GM18507 (cell line): ENCODE measurements around the gene CAMK1D.
A peak's percentile ranks its signal among the peaks of the same experiment; 100 is the strongest.

ENCODE experiments used
- DNase-seq: peaks from one replicate; pipeline ENCODE4 v3.0.0; 2011; ENCODE audit warnings: low read depth; ENCODE audit not compliant: insufficient read length; ENCODE audit errors: extremely low spot score
- FAIRE-seq: peaks from 2 replicates; lab custom pipeline; 2011; peaks lifted over from hg19 to GRCh38; lab: Jason Lieb, UNC

The CAMK1D gene

DNA sequence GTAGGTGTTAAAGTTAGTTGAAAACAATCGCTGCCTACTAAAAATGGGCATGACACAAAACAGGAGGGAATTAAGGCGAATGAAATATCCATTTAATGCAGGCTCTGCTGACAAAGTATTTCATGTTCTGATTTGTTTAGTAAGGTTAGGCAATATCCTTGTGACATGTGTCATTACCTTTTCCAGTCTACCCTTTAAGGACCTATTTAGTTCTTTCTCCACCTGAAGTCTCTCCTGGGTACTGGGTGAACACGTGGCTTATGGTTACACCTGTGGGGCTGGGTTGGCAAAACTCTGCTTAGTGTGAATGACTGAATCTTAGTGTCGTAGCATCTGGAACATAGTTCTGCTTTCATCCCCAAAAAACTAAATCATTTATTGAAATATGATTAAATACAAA, 338.6 kb downstream of the CAMK1D start:
- FAIRE-seq, result no peak
- no peak for DNase-seq

DNA sequence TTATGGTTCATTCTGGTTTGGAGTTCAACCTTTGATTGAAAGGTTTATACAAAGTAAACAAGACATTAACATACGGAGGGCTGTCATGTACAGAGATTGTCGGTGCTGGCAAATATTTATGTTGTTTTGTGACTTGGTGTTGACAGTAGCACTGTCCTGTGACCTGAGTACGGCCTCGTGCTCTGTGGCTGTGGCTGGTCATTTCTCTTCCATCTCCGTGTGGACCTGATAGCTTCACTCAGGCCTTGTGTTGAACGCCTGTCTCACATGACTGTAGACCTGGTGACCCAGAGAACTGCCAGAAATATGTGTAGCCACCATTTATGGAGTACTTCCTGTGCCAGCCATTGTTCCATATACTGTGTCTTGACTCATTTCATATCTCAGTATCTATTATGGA, 340.5 kb downstream of the CAMK1D start:
- FAIRE-seq, result no peak

DNA sequence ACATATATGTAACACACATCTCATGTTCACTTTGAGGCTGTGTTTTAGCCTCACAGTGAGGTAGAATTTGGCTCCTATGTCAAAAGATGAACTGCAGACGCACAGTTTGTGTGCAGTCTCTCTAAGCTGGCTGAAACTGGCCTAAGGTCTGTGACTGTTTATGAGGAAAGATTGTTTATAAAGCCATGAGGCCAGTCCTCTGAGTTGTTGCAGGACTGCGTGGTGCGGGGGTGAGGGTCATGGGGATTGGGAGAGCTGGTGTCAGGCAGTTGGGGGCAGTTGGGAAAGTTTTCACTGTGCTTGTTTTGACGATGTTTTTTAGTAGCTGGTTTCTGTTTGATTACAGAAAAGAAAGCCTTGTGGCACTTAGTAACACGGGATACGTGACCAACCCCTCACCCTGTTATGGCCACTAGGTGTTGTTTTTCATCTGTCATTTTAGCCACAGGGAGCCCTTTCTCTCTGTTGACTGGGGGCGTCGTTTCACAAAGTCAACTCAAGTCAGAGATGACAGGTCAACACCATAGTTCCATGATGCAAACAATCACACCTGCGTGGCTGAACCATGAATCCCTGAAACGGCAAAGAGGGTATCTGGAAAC, 341.3 kb downstream of the CAMK1D start:
- FAIRE-seq, result no peak
- DNase-seq, result no peak

More for the DNA sequence above, 340.5 kb downstream of the CAMK1D start:
- no peak for DNase-seq

DNA sequence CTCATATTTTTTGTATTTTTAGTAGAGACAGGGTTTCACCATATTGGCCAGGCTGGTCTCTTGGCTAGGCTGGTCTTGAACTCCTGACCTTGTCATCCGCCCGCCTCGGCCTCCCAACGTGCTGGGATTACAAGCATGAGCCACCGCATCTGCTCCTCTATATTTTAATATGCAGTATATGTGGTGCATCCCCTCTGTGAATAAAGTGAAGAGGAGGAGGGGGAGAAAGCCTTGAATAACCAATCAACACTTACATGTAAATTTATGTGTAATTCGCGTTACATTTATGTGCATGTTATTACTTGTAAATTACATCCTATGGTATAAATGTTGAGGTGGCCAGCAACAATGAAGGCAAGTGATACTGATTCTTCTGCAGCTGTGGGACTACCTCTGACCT, 342.2 kb downstream of the CAMK1D start:
- DNase-seq, result no peak
- no peak for FAIRE-seq

DNA sequence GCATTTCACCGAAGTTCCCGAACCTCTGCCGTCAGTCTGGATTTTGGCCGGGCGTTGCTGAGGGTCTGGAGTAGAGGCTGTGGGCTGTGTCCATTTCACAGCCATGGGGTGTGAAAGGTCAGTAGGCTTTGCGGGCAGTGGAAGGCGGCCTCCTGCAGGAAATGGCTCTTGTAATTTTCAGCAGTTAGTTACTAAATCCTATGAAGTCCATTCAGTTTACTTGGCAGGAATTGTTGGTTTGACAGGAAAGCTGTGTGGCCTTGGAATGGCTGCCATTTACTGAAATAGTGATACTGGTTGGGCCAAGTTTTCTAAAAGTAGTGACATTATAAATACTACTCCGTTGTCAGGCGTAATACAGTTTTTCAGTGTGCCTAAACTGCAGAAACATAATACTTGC, 348.4 kb downstream of the CAMK1D start:
- DNase-seq (no peak), FAIRE-seq (no peak)

DNA sequence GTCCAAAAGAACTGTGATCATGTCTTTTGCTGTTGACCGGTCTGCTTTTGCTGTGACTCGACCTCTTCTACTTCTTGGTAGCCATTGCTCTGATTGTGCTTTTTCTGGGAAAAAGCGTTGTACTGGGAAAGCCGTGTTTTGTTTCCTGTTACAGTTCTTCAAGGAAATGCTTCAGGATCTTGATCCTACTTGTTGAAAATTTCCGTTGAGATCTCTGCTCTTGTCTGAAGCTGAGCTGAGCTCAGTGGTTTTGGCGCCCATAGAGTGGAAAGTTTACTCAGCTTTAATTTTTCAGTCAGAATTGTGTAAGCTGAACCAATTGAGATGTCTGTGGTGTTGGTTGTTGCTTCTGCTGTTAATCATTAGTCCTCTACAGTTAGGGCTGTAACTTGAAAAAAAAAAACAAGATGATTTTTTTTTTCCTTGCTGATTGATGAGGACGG, 349.9 kb downstream of the CAMK1D start:
- FAIRE-seq (peak; percentile 67), DNase-seq (no peak)

DNA sequence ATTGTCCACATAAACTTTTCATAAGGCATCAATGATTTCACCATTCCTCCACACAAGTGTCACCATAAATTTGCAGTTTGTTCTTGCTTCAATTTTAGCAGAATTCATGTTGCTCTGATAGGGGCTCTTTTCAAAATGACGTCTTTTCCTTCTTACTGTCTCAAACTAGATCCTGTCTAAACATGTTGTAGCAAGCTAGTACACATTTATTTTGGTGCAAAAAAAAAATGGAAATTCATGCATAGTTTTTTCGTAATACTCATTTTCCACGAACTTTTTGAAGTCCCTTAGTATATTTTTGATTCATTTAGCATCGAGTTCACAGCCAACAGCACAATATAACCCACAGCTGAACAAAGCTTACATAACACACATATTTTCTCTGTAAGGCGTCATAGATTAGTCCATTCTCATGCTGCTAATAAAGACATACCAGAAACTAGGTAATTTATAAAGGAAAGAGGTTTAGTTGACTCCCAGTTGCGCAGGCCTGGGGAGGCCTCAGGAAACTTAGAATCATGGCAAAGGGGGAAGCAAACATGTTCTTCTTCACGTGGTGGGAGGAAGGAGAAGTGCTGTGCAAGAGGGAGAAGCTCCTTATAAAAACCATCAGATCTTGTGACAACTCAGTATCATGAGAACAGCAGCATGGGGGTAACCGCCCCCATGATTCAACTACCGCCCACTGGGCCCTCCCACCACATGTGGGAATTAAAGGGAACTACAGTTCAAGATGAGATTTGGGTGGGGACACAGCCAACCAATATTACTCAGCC, 350.6 kb downstream of the CAMK1D start:
- DNase-seq (no peak), FAIRE-seq (no peak)

DNA sequence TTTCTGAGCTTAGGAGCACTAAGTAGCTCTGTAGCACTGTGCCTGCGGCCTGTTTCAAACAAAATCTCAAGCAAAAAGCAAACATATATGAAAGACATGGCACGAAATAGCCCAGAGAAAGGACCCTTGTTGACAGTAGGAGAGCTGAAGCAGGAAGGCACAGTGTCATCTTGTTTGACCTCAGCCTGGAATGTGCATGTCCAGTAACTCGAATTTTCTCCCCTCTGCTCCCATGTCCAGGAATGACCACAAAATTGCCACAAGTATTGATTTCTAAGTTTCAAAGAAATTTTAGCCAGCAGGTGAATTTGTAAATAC, 351.2 kb downstream of the CAMK1D start:
- DNase-seq (no peak), FAIRE-seq (no peak)

DNA sequence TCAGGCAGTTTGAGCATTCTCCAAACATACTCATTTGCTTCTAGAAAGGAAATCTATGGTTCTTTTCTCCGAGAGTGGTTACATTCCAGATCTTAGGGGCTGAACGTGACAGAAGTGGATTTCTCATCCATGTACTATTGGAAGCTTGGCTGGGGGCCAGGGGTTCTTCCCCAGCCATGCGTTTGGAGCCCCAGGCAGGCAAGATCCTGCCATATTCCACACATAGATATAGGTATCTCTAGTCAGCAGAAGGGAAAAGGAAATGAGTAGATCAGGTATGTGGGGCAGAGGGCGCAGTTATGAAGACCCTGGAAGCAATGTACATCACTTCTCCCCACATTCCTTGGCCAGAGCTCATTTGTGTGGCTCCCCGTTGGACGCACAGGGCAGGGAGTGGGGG, 352.3 kb downstream of the CAMK1D start:
- DNase-seq (no peak), FAIRE-seq (no peak)

DNA sequence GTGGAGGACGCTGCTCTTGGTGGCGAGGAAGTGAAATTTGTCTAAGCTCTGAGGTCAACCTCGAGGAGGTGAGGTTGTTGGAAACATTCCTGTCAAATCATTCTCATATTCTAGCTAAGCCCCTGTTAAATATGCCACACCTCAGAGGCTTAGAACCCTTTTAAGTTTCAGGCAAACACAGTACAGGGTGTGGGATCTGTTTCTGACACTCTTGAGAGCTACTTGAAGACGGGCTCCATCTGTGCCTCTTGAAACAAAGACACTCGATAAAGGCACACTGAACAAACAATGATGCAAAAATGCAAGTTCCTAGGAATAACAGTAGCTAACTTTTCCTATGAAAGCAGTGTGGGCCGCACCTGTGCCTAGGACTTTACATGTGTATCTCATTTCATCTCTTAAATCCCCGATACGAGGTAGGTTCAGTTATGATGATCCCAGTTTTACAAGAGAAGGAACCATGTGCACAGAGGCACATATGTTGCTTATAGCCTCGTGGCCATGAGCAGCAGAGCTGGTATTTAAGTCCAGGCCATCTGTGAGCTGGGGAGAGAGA, 352.9 kb downstream of the CAMK1D start:
- FAIRE-seq, result no peak
- DNase-seq, result no peak

DNA sequence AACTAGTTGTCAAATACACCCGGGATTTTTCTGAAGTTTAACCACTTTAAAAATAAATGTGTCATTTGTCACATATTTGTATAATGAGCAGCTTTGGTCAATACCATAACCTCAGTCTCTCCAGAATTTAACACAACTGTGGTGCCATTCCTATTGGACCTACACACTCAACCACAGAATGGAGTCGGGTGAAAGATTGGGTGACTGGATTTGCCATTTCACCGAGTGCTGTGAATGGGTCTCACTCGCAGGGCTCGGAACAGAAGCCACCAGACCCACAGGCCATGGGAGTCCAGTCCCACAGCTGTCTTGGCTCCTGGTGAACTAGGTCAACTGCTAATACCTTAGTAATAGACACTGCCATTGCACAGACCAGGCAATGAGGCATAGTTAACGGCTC, 353.8 kb downstream of the CAMK1D start:
- DNase-seq (no peak), FAIRE-seq (no peak)

DNA sequence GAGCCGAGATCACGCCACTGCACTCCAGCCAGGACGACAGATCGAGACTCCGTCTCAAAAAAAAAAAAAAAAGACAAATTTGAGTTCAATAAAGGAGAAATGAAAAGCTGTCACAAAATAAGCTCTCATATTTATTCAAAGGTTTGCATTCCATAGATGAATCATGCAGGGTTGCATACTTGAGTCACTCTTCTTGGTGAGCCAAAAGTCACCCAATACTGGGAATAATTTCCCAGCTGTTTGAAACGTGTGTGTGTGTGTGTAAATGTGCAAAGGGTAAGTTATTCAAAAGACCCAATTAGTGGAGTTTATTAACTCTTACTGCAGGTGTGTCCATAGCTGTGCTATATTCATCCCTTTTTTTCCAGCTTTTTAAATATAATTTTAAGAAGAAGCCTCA, 354.5 kb downstream of the CAMK1D start:
- no peak for FAIRE-seq
- DNase-seq, result no peak

DNA sequence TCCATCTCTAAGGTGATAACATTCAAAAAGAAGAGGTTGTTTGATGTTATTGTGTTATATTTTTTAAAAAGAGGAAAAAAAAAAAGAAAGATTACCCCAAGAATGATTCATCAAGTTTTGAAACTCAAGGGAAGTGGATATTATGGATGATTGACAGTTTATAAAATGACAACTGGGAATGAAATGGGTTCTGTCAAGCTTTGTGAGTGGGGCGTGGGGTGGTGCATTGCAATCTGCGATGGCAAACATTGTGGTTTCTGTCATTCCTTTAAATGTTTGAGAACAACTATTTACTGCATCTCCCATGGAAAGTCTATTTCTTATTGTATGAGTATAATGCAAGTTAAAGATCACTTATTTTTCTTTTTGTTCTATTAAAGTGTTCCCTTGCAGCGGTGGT, 355.1 kb downstream of the CAMK1D start:
- no peak for FAIRE-seq
- DNase-seq, result no peak

DNA sequence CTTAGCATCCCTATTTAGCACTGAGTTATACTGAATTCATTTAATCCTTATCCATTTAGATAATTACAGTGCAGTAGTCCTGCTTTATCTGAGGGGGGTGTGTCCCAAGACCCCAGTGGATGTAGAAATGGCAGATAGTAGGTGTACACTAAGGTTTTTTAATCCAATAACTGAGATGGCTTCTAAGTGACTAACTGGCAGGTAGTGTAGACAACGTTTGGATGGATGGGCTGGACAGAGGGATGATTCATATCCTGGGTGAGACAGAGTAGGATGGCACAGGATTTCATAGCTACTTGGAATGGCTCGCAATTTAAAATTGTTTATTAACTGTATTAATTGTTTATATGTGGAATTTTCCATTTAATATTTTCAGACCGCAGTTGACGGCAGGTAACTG, 356.6 kb downstream of the CAMK1D start:
- no peak for DNase-seq
- FAIRE-seq, result no peak

DNA sequence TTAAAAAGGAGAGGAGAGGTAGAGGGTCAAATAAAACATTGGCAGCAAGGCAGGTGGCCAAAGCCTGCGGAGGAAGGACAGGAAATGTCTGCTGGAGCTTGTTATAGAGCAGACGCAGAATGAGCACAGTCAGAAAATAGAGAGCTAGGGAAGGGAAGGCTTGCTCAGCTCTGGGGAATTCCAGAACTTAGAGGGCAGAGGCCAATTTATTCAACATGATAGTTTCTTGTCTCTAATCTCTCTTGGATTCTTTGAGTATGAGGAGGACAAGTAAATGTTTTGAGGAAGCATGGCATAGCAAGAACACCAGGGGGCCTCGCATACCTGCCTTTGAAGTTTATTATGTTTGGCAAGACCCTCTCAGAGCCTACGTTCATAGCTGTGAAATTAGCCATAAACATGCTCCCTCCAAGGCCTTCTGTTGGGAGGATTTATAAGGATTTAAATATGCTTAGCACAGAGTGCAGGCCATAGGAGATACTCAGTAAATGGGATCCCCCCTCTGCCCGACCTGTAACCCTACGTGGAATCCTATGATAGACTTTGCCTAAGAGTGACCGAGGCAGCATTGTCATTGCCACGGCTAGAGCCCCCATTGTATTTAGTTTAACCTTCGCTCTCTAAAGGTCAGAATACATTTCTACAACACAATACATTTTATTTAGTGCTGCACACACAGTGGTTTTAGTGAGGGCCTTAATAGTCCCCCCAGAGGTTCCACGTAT, 358.3 kb downstream of the CAMK1D start:
- DNase-seq (no peak), FAIRE-seq (peak; percentile 54)

DNA sequence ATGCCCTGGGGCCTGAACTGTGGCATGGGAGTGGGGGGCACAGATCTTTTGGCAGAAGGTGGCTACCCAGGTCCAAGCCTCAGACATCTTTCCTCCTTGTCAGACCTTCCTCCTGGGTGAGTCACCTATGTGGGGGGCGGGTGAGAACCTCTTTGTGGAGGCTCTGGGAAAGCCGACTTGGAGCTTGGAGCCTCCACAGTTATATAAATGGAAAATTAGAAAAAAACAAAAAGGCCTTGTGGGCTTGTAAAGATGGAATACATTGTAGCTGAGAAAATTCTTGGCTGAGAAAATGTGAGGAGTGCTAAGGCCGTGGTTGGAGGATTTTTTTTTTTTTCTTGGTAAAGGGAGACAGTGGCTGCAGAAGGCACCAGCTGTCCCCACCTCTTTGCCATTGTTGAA, 359.7 kb downstream of the CAMK1D start:
- FAIRE-seq (no peak), DNase-seq (no peak)

DNA sequence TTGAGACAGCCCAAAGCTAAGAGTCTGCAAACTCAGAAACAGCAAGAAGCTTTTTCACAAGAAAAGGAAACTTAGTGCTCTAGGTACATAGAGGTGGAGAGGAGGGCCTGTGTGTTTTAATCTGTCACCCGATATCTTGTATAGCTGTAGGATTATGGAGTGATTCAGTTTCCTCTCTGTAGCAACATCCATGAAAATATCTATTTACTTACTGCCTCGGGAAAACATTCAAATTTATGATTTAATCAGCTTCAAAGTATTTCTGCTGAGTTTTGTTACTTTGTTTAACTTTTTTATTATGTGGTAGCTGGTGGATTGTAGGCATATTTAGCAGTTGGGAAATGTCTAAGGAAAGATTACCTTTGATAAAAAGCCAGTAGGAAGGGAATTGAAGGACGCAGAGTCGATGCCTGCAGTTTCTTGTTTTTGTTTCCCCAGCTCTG, 360.2 kb downstream of the CAMK1D start:
- no peak for FAIRE-seq

DNA sequence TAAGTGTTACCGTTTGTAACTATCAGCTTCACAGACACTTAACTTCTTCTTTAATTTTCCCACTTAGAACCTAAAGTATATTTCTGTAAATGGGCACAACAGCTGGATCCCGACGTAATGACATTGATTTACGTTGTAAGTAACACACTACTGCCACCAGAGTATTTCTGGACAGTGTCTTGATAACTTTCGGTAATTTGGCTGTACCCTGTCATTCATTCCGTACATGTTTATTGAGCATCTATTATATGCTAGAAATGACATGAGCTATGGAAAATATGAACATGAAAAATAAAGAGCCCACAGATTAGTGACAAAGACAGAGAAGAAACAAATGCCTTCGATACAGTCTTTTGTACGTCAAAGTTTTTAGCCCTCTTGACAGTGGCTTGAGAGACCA, 360.8 kb downstream of the CAMK1D start:
- no peak for DNase-seq
- no peak for FAIRE-seq

More for the DNA sequence above, 360.2 kb downstream of the CAMK1D start:
- DNase-seq, result no peak

DNA sequence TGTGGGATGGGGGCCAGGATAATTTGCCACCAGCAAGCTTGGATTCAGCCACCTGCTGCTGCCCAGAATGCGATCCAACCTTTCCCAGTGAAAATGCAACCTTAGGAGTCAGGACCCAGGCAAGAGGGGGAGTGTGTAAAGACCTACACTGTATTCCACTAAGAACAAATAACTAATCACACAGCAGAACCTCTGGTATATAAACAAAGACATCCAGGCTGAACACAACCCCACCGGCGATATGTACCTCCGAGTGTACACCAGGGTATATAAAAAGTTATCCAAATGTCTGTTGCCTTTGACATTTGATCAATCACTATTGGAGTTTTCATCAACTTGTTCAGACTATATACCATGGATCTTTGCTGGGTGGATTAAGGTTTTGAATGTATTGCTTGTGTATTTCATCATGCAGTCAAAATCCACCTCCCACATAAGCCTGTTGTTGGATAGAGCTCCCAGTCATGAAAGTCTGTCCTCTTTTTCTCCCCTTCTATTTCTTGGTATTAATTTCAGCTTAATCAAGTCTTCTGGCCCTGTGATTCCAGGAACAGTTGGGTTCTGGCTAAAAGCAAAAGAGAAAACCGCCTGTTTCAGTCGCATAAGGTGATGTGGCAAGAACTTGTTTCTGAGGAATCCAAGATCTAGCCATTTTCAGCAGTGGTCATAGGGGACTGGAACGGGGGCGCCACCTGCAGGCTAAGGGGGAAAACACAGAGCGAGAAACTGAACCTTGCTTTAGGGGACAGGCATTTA, 361.4 kb downstream of the CAMK1D start:
- peak; percentile 95 for FAIRE-seq
- DNase-seq, result peak; percentile 51

DNA sequence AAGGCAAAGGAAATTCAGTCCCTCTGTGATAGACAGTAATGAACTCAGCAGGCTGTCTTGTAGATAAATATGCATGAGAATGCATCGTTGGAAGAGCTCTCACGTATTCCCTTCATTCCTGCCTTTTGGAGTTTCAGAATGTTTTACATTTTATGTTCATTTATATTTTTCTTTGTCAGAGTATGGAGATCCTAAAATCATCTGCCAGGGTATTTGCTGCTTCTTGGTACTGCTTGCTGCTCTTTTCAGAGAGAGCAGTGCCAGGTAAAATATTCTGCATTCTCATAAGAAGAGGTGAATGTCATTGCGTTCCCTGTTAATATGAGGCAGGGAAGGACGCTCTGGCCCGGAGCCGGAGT, 362.0 kb downstream of the CAMK1D start:
- FAIRE-seq, result no peak
- DNase-seq, result no peak
